ENCODE data around the gene DUSP5.

DUSP5 gene

DNA sequence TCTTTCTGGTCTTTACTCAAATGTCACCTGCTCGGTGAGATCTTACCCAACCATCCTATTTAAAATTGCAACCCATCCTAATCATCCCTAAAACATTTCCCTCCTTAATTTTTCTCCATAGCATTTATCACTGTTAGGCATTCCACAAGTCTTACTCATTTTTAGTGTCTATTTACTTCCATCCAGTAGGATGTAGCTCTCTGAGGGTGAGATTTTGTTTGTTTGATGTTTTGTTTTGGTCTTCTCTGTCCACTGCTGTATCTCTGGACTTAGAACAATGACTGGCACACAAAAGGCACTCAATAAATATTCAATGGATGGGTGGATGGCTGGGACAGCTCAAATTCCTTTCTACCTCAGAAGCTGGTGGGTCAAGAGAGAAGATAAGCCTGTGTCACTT, 15.8 kb upstream of the DUSP5 start:
- no peak for DNase-seq

GRCh38 chr10:110483633-110484032, 14.1 kb upstream of the DUSP5 start:
- no peak for DNase-seq

- DNase-seq: no peak
Observed at GRCh38 chr10:110485541-110485940, 12.2 kb upstream of the DUSP5 start.

- no peak for DNase-seq
Observed at GRCh38 chr10:110486680-110487410, 10.9 kb upstream of the DUSP5 start.

GRCh38 chr10:110487411-110488331, 10.0 kb upstream of the DUSP5 start:
- no peak for DNase-seq

- no peak for DNase-seq
Observed at GRCh38 chr10:110488332-110488681, 9.4 kb upstream of the DUSP5 start.

GRCh38 chr10:110488940-110489339, 8.8 kb upstream of the DUSP5 start:
- DNase-seq: no peak

DNA sequence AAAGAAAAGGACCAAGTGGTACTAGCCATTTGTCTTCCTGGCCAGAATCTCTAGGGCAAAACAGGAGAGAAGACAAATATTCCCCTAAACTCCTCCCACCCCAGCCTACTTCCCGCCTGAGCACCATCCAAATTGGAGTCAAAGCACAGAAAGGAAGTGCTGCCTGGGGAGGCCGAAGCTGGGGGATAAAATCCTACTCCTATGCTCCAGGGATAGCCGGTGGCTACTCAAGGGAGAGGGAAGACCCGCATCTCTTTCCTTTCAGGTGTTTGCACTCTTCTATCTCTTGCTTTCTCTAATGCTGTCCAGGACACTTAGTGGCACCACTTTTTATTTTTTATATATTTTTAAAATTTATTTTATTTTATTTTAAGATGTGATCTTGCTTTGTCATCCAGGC, 7.1 kb upstream of the DUSP5 start:
- no peak for DNase-seq

DNA sequence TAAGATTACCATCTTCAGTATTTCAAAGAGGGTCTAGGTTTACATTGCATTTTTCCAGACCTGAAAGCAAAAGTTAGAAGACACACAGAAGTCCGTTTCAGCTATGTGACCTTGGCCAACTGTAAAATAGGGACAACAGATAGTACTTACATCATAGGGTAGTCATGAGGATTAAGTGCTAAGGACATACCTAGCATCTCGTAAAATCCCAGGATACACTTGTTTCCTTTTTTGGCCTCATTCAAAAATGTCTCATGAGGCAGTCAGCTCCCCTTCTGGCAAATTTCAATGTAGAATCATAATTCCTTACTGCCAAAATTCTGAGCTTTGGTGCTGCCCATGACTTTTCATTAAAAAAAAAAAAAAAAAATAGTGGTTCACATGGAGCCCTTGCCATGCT, 6.4 kb upstream of the DUSP5 start:
- DNase-seq: no peak

GRCh38 chr10:110492069-110492822, 5.5 kb upstream of the DUSP5 start:
- no peak for DNase-seq

- DNase-seq: no peak
Observed at GRCh38 chr10:110493832-110494426, 3.8 kb upstream of the DUSP5 start.

DNA sequence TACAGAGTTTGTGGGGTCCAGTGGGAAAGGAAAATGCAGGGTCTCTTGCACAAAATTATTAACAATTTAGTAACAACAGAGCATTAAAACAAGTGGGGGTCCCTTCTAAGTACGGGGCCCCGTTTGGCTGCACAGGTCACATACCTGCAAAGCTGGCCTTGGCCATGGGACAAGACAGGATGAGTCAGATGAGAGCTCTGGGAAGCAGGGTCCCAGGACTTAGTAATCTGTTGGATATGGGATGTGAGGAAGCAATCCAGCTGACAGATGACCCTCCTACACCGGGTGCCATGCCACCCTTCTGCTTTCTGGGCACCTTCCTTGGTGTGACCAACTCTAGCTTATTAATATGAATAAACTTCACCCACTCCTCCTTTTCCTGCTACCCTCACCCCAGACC, 3.2 kb upstream of the DUSP5 start:
- no peak for DNase-seq

- DNase-seq: peak; percentile 5 to 35 (median 24)
Observed at GRCh38 chr10:110495731-110496552, 1.8 kb upstream of the DUSP5 start.

DNA sequence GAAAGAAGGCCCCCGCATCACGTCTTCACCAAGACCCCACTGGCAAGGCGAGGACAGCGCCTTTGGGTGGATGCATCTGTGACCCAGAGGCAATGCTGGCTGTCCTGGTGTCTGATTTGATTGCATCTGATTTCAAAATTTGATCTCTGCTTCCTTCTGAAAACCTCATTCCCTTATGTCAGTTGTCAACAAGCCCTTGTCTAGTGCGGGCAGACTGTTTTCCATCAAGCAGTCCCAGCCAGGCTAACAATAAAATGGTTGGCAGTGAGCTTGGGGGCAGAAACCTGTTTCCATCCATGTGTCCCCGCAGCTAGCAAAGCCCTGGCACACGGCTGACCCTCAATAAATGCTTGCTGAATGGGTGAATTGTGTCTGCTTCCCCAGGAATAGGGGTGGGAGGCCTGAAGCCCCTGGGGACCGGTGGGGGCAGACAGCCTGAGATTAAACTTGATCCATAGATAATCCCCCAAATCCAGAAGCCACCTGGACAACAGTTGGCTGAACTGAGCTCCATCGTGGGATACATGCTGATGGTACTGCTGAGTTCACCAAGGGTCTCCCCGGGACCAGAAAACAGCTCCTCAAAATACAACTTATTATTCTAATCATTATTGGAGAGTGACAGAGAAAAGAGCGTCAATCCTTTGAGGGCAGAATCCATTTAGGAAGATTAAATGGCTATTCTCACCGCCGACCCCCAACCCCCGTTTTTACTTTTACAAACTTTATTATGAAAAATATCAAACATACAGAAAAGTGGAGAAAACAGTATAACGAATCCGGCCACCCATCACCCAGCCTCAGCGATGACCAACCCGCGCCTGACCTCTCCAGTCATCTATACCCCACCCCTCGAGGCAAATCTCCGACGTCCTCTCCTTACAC, 912 bp upstream of the DUSP5 start:
- DNase-seq: no peak

- peak; percentile 22 to 55 (median 28) for DNase-seq
Observed at GRCh38 chr10:110498087-110498981, 627 bp downstream of the DUSP5 start.

GRCh38 chr10:110498982-110499795, 1.5 kb downstream of the DUSP5 start:
- no peak for DNase-seq

DNA sequence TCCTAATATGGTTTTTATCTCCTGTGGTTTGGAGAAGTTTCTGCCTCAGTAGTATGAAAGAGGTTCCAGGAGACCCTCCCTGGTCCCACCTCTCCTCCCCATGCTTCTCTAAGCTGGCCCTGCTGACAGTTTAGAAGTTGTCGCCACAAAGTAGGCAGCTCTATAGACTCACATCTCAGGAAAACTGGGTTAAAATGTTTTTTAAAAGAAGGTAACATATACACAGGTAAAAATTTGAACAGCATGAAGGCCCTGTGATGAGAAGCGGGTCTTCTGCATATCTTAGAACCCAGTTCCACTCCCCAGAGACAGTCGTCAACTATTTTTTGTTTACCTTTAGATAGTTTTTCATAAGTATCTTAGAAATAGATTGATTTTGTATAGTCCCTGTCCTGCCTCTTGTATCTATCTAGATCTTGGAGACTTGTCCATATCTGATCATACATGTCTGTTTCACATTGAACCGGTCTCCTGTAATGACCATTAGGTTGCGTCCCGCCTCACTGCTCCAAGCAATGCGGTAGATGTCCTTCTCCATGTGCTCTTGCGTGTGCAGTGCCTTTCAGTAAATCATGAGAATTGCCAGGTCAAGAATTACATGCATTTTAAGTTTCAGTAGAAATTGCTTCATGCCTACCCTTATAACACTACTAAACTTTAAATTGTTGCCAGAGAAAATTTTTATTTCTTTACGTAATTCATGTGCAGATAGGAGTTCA, 2.2 kb downstream of the DUSP5 start:
- no peak for DNase-seq

DNA sequence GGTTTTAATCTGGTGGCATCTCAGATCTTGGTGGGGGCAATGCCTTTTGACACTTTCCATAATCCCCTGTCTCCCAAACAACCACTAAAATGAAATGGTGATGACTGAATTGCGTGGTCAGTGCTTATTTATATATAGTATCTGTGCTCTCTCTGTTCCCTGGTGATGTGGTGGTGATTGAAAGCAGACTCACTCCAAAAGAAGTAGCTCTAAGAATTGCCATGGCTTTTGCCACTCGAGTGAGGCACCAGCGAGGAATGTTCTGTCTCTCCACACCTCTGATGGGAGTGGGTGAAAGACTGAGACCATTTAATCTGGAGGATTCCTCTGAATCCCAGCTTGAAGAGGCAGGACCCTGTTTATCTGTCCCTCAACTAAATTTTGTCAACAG, 2.8 kb downstream of the DUSP5 start:
- no peak for DNase-seq
